ENCODE measurements around the gene NAALADL2. TPM values are rescaled to one million over a fixed set of nuclear protein-coding genes. Genes with fewer than 3 reads are reported as not detected.
"Not testable (repeated sequence)": the region's sequence is repeated elsewhere in the genome, so short reads cannot be mapped to it uniquely, and the experiment has no call there.

Gene NAALADL2
- total RNA-seq, 1 donor from 2014 or later = 4.2 TPM

DNA sequence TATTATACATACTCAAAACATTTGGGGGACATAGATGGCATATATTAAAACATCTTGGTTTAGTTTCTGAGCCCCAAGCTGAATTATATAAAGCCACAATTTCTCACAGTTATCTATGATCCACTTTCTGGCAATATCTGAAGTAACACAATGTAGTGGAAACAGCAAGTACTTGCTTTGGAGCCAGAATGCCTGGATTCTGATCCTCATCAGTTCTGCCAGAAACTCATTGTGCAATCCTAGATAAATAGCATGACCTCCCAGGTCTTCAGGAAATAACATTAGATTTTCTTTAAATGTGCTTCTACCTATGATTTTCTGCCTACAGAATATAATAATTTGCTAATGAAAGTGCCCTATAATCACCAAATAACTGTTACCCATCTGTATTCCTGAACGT, 544.9 kb downstream of the NAALADL2 start:
- ATAC-seq (peak; percentile 99), DNase-seq (ENCODE audit: low spot score) (peak; percentile 51)

DNA sequence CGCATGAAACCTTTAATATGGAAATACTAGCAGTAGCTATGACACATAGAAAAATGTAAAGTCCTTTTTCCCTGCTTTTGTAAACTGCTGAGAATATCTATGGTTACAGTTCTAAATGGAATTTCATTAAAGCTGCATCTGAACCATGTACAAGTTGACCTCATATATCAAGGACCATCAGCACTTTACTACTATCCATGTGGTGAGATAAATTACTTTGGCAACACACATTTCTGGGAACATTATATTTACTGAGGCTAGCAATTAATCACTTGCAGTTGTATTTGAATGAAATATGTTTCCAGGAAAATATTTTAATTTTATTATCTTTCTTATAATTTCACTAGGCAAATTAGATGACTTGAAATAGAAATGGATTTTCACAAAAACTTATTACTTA, 545.5 kb downstream of the NAALADL2 start:
- ATAC-seq = no peak

DNA sequence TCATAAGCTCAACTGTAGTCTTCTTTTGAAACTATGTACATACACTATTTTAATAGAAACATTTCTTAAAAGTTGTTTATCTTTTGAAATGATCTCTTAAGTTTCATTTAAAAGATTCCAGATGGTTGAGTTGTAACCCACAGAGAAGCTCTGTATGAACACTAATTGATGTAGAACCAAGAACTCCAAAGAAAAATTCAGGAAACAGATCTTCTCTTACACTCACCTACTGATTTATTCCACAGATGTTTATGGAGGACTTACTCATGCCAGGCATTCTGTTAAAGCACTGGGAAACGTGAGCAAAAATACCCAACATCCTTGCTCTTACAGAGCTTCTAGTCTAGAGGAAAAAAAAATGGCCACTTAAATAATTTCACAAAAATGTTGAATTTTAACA, 551.1 kb downstream of the NAALADL2 start:
- ATAC-seq = no peak
- DNase-seq (ENCODE audit: low spot score) = no peak

More for the DNA sequence above, 545.5 kb downstream of the NAALADL2 start:
- no peak for DNase-seq (ENCODE audit: low spot score)

DNA sequence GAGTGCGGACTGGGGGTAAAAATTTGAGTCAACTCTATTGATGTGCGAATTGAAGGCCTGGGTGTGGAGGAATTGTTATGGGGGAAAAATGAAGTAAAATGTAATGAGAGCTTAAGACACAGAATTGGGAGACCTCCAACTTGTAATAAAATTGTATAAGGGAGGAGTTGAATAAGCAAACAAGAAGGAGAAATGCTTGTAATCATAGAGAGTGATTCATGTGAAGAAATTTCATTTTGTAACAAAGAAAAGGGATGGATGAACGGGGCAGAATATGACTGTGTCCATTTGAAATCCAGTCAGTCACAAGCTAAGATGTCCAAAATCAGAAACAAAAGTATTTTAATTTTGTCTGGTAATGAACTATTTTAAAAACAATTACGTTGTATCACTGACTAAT, 552.3 kb downstream of the NAALADL2 start:
- ATAC-seq = no peak
- DNase-seq (ENCODE audit: low spot score) = no peak

DNA sequence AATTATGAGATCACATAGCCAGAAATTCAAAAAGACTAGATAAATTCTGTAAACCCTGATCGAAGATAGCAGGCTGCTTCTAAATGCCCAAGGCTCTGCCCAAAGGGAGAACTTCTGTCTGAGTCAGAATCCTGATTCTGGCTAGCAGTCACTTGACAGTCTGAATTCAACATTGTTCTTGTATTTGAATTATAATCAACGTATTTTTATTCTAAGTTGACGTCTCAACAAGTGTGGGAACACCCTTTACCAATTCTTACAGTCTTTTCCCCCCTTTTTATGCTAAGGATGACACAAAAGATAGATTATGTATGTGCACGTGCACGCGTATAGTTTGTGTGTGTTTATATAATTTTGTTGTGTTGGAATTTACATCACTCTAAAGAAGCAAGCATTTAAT, 552.8 kb downstream of the NAALADL2 start:
- ATAC-seq (no peak), DNase-seq (ENCODE audit: low spot score) (no peak)

DNA sequence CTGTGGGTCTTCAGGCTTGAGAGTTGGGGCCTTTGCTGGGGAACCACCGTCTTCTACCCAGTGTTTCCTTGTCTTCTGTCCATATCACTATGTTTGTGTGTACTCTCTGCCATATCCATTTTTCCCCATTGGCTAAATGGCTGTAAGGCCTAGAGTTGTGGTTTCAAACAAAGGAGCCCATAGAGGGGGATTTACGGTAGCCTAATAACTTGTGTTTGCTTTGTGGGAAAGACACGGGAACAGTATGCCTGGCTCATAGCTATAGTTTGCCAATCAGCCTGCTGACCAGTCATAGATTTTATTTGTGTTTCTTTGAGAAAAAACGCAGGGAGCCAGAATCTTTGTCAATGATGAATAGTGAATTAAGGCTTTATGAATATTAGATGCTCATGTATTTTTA, 554.8 kb downstream of the NAALADL2 start:
- no peak for ATAC-seq
- no peak for DNase-seq (ENCODE audit: low spot score)

DNA sequence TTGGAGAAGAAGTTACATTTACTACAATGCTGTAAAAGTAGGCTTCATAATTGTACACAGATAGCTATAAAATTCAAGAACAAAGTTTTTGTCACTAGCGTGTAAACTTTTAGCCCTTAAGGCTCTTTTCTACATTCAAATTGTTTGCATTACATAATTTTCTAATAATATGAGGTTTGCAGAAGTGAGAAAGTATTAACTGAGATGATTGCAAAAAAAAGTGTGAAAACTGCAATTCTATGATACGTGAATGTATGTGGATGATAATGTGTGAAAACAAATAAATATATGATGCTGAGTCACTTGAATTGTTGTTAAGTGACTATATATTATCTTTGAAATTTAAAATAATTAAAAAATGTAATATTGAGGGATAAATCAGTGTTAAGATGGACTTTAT, 557.5 kb downstream of the NAALADL2 start:
- DNase-seq (ENCODE audit: low spot score) = no peak
- ATAC-seq = no peak

DNA sequence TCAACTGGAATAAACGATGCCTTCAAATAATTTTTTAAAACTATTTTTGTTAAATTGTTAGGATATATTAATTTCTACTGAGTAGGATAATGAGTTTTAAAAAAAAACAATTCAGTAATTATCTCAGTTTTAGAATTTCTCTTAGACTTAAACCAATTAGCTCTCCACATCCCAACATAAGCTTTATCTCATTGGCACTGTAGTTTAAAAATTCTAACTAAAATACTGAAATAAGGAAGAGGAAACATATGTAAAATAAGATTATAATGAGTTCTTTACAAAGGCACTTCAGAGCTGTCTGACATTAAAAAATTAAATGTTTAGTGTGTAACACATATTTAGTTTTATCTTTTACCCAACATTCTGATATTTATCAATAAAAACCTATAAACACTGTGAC, 558.3 kb downstream of the NAALADL2 start:
- ATAC-seq (no peak), DNase-seq (ENCODE audit: low spot score) (no peak)

DNA sequence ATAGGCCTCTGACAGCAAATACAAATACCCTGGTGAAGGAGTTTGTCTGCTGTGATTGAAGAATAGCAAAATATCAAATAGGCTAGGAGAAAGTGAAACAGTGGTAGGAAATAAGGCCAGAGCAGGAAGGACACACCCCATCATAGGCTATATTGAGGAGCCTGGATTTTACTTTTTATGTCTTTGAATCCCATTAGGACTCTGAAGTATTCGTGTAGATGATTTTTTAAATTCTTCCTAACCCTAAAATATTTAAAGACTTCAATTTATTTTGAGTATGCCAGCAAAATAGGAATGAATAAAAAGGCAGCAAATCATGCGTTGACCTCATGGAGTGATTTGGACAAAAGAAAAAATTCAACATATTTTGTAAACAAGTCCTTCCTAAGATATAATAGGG, 562.8 kb downstream of the NAALADL2 start:
- ATAC-seq = no peak
- DNase-seq (ENCODE audit: low spot score) = no peak

DNA sequence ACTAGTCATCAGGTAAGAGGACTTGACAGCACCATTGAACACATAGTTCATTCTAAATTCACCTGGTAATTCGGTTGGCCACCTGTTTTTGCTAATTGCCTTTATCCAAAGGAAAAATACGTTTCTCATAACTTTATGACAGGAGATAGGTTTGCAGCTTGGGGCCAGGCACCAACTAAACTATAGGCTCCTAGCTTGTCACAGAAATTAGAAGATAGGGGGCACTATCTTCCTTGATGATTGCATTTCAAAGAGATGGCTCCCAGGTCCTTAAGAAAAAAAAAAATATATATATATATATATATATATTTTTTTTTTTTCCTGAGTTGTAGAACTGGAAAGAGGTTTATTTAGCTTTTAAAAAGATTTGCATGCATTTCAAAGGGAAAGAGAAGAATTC, 563.6 kb downstream of the NAALADL2 start:
- ATAC-seq (peak; percentile 34), DNase-seq (ENCODE audit: low spot score) (no peak)

DNA sequence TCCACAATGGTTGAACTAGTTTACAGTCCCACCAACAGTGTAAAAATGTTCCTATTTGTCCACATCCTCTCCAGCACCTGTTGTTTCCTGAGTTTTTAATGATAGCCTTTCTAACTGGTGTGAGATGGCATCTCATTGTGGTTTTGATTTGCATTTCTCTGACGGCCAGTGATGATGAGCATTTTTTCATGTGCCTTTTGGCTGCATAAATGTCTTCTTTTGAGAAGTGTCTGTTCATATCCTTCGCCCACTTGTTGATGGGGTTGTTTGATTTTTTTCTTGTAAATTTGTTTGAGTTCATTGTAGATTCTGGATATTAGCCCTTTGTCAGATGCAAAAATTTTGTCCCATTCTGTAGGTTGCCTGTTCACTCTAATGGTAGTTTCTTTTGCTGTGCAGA, 564.7 kb downstream of the NAALADL2 start:
- not testable (repeated sequence) for ATAC-seq; DNase-seq (ENCODE audit: low spot score)

DNA sequence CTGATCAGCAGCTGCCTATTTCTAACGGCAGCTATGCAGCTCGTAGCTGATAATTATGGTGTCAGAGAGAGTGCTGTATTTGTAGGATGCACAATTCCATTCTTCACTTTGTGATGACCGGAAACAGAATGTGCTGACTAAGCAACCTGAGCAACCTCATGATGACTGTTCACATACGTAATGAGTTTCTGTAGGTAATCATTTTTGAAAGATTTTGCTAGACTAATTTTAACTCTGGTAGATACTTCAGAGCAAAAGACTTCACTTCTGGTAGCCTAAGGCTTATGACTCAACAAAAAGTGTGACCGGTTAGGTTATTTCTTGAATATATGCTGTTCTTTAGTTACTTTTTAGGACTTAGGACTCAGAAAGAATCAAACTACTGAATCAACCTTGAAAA, 567.7 kb downstream of the NAALADL2 start:
- DNase-seq (ENCODE audit: low spot score) (no peak), ATAC-seq (no peak)

DNA sequence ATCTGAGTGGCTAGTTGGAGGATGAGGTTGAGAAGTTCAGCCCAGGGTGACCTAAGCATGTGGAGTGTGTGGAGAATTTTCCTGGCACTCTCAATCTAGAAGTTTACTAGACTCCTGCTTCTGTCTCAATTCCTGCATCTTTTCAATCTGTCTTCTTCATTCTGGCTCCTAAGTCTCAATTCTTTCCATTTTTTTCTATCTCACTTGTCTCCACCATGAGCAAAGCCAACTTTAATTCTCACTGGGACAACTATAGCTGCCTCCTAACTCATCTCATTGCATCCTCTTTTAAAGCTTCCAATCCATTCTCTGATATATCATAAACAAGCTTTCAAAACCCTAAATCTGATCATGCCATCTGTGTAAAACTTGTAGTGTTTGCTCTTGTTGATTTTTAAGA, 569.3 kb downstream of the NAALADL2 start:
- no peak for DNase-seq (ENCODE audit: low spot score)

DNA sequence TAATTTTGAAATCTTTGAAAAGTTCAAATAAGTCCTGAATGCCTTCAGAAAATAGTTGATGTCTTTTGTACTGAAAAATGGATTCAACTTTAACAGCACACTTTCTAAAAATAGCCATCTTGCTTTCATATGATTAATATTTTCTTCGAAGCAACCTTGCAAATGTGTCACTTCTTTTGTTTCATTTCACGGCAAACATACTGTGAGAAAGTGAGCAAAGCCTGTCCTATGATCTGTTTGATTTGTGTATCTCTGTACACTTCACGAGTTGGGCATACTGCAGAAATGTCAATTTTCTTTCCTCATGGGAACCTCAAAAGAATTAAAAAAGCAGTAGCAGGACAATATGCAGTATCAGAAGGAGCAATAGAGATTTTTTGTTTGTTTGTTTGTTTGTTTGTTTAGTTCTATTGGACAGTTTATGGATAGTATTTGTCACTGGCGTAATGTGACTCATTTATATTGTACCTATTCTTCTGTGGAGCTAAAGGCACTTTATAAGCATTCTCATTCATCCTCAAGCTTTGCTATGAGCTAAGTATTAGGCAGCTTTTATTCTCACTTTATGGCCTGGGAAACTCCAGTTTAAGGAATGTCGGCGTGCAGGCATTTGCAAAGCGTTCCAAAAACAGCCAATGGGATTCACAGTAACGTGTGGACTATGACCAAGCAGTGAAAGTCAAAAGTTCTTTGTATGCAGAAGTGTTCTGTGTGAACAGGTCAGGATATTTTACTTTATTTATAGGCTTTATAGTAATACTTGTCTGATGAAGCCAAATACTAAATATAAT, 572.0 kb downstream of the NAALADL2 start:
- DNase-seq (ENCODE audit: low spot score) = peak; percentile 63

More for the DNA sequence above, 569.3 kb downstream of the NAALADL2 start:
- ATAC-seq = no peak

DNA sequence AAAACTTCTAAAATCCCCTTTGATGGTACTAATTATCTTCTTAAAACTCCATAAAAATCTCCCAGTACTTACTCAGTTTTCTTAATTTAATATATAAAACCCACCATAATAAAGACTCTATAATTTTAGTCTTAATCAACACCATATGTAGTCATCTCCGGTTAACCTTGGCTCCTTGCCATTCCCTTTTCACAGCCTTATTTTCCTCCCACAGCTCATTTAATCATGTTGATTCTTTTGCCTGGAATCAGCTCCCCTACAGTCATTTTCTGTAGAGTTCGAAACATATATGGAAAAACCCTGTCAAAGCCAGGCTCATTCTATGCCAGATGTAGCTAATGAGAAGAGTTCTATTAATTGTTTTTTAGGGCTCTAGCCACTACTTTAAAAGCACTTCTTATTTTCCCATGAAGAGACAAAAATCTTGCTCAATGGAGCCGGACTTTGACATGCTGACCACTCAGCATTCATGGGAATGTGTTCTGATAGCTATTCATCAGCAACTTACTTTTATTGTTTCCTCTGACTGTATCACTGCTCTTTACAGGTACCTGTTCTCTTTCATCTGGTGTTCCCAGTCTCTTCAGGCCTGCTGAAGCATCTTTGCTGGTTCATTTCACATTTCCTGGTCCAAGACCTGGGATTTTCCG, 573.4 kb downstream of the NAALADL2 start:
- ATAC-seq = no peak
- no peak for DNase-seq (ENCODE audit: low spot score)

More for the DNA sequence above, 572.0 kb downstream of the NAALADL2 start:
- peak; percentile 99 for ATAC-seq

DNA sequence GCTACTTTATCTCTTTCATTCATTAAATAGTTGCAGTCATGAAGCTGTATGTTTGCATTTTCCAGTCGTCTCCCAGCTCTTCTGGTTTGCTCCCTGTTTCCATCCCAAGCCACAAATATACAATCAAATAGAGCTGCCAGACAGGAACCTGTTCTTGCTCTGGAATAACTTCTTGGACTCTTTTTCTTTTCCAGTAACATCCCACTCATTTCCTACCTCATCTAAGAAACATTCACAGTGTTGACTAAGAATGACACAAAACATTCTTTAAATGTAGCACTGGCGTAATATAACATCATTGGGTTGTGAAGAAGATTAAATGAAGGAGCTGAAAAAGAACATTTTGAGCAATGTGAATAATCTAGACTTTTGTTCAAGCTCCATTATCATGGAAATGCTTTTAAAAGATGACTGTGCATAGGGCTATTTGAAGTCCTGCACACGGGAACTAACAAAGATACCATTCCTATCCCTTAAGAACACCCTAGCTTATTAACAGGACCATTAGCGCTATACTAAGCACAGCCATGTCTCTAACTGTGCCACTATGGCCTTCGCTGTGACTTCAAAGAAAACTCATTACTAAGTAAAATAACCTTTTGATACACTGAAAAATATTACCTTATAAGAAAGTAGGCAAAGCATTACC, 574.0 kb downstream of the NAALADL2 start:
- DNase-seq (ENCODE audit: low spot score) = no peak
- no peak for ATAC-seq

DNA sequence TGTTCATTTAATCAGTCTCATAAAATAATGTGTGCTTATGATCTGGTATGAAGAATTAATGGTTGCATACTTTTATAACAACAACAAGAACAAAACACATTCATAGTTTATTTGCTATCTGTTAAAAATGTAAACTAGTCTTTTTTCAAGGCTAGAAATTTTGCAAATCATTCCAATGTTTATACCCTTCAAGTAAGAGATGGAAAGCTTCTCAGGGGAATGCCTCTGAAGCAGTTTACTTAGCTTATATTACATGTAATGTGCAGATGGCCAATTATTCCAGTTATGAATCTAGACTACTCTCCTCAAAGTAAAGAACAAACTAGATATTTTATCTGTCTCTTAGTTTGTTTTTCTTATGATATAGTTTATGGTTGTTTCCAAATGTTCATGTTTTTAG, 575.4 kb downstream of the NAALADL2 start:
- no peak for ATAC-seq
- DNase-seq (ENCODE audit: low spot score) = no peak

DNA sequence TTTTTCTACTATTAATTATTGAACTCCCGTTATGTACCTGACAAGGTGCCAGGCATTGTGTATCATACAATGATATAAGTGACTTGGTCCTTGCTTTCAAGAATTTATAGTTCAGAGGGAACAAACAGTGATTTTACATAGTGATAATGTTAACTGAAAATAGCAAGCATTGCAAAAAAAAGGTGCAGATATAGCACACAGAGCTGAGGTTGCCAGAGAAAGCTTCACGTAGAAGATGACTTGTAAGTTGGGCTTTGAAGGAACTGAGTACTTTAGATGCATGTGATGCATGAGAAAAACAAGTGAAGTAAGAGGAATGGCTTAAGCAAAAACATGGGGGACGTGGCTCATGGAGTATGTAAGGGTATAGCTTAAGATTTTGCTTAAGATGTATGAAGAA, 584.5 kb downstream of the NAALADL2 start:
- ATAC-seq = no peak

DNA sequence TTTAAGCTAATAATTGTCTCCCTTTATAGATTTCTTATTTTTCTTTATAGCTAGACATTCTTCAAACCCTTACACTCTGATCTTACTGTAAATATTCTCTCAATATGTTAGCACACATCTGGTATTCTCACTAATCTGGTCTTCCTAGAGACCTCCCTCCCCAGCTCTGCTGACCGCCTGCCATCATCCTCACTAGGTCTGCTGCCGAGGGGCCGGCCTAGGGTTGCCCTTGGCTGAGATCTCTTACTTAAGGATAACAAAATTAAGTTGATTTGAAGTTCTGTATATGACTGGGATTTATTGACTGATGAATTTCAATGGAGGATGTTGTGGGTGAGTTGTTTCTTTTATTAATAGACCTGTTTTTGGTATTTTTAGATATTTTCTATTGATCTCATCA, 586.6 kb downstream of the NAALADL2 start:
- DNase-seq (ENCODE audit: low spot score) (no peak), ATAC-seq (no peak)

More for the DNA sequence above, 584.5 kb downstream of the NAALADL2 start:
- no peak for DNase-seq (ENCODE audit: low spot score)

DNA sequence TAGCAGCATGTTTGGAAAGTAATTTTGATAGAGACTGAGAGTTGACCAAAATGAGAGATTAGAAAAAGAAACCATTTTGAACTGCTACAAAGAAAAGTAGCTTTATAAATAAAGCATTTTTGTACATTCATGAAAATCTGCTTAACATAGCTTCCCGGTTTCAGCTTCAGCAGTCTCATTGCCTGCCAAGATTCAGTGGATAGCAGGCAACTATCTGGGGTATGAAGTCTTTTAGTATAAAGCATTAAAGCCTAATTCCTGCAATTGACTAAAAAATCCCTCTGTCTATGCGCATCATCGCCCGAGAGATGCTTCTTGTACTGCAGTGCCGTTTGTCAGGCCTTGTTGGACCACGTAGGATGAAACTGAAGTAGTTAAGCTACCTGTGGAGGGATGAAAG, 588.4 kb downstream of the NAALADL2 start:
- ATAC-seq = no peak

DNA sequence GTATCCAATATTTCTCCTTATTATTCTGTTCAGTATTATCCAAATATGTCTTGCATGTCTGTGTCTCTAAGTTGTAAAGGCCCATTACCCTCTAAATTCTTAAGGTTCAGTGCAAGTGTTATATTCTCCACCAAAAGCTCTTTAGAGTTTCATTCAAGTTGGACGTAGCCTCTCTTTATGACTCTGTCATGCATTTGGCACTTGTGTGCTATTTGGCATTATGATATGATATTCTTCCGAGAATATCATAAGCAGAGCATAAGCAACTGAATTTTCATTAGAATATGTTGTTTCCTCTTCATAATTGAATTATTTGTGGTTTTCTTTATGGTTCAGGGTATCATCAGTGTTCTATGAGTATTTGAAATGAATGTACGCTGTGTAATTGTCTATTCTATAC, 594.2 kb downstream of the NAALADL2 start:
- ATAC-seq = no peak
- DNase-seq (ENCODE audit: low spot score) = no peak

More for the DNA sequence above, 588.4 kb downstream of the NAALADL2 start:
- no peak for DNase-seq (ENCODE audit: low spot score)

DNA sequence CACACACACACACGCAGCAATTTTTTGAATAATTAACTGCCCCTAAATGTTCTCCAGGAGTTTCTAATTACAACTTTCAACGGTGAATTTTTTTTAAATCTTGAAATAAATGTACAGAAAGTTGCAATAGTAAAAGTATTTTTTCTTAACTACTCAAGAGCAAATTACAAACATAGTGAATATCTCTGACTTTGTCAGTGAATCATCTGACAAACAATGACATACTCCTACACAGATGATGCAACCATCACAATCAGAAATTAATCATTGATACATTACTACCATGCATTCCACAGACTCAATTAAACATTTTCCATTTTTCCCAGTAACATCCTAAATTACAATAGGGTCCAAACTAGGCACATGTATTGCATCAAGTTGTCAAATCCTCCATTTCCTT, 597.3 kb downstream of the NAALADL2 start:
- DNase-seq (ENCODE audit: low spot score) = no peak
- no peak for ATAC-seq

Data from left lobe of liver (tissue), 2 donors.